Lower leg skin (tissue), 3 donors: ENCODE data around the gene SMAD6.

Experiments
- POLR2A ChIP-seq, 2 donors: fragments of 450-650 bp; IDR thresholded peaks; one replicate each; pipeline ENCODE4 v1.6.1; 2016 to 2017; ENCODE audit warnings: antibody characterized with exemption in 2 of 2, mild to moderate bottlenecking in 1 of 2, moderate library complexity in 1 of 2
- TF ChIP-seq, protein P1 (sequence below), 3 donors: fragments of 450-650 bp; IDR thresholded peaks; one replicate each; pipeline ENCODE4 v1.5.1; 2016; ENCODE audit warnings: antibody characterized with exemption in 3 of 3, mild to moderate bottlenecking in 3 of 3, moderate library complexity in 2 of 3

- TF ChIP-seq POLR2A (IDR thresholded peaks at IDR 0.05), result no peak
- TF ChIP-seq, protein P1, sequence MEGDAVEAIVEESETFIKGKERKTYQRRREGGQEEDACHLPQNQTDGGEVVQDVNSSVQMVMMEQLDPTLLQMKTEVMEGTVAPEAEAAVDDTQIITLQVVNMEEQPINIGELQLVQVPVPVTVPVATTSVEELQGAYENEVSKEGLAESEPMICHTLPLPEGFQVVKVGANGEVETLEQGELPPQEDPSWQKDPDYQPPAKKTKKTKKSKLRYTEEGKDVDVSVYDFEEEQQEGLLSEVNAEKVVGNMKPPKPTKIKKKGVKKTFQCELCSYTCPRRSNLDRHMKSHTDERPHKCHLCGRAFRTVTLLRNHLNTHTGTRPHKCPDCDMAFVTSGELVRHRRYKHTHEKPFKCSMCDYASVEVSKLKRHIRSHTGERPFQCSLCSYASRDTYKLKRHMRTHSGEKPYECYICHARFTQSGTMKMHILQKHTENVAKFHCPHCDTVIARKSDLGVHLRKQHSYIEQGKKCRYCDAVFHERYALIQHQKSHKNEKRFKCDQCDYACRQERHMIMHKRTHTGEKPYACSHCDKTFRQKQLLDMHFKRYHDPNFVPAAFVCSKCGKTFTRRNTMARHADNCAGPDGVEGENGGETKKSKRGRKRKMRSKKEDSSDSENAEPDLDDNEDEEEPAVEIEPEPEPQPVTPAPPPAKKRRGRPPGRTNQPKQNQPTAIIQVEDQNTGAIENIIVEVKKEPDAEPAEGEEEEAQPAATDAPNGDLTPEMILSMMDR (IDR thresholded peaks at IDR 0.05), result no peak
These were observed 49.5 kb downstream of the SMAD6 start for GRCh38 chr15:66751579-66751978.
